NCI-H187 (cell line): Measurements from ENCODE around the gene ABI3BP.

ENCODE experiments used
- DNase-seq, 2 experiments: peaks; one replicate each; lab custom pipeline; 2025; lab: John Stamatoyannopoulos, UW

The ABI3BP gene

DNA sequence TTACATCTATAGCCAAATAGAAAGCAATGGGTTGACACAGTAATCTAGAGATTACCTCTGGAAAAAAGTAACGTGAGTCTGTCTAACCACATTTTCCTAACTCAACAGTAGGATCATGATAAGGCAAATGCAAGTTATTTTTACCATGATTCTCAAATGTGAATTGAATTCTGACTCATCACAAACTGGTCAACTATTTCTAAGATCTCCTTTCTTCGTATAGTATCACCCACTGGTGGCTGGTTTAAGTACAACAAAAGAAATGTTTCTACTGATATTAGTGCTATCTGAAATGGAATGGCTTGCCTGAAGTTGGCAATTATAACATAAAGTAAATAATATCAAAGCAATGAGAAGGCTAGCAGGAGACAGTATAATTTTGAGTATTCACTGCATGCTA, 102.2 kb downstream of the ABI3BP start:
- no peak for DNase-seq

DNA sequence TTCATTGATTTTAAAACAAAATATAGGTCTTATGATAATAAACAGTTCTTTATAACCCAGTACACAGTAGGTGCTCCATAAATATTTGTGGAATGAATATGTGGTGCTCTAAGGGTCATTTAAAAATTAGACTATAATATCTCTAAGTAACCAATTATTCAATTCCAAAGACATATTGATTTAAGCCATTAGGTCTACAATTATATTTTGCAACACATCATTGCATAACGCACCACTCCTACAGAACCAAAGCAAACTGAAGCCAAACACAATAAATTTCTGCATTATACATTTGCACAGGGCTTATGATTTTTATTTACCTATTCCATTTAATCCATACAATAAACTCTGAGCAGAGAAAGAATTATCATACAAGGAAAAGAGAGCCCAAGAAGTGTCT, 104.3 kb downstream of the ABI3BP start:
- DNase-seq: no peak

DNA sequence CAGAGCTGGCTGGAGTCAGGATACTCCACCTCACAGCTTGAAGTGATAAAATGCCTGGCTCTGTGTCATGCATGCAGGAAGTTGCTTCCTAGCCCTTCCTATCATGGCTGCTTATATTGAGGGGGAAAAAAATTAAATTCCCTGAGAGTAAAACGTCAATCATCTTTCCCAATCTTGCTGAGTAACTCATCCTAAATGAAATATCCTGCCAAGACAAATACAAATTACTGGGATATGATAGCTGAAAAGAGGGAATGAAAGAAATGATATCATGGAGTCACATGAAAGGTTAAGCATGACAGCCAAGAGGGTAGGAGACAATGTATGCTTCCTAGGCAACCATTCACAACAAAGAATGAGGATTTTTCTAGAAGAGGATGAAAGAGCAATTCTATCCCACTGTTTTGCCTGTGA, 110.6 kb downstream of the ABI3BP start:
- DNase-seq: no peak

DNA sequence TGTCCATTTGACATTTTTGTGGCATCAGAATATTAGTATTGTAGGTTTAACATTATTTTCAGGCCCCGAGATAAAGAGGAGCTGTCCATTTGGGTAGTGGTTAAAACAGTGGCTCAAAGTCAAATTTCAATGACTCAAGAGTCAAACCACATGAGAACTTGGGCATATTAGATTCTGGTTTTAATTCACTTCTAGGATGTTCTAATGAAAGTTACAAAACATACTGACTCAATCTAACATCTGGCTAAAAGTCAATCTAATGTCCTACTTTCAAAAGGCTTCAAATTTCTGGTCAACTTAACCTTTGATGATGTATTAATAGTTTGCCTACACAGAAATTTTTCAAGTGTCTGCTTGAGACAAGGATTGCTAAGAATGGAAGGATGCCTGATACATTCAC, 112.4 kb downstream of the ABI3BP start:
- no peak for DNase-seq

DNA sequence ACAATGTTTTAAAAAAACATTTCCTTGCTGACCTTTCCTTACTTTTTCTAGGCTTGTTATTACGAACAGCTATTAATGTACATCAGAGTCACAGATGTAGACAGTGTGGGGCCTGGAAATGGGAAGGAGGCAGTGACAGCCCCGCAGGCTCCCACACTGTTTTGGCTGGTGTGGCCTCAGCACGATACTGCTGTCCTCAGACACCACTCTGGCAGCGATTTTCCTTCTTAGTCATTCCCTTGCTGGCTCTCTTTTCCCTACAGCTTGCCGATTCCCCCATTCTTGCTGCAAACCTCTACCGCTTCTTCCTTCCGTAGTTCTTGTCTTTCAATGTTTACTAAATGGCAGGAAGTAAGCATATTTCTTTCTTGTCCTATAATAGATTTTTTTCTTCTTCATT, 113.1 kb downstream of the ABI3BP start:
- no peak for DNase-seq

DNA sequence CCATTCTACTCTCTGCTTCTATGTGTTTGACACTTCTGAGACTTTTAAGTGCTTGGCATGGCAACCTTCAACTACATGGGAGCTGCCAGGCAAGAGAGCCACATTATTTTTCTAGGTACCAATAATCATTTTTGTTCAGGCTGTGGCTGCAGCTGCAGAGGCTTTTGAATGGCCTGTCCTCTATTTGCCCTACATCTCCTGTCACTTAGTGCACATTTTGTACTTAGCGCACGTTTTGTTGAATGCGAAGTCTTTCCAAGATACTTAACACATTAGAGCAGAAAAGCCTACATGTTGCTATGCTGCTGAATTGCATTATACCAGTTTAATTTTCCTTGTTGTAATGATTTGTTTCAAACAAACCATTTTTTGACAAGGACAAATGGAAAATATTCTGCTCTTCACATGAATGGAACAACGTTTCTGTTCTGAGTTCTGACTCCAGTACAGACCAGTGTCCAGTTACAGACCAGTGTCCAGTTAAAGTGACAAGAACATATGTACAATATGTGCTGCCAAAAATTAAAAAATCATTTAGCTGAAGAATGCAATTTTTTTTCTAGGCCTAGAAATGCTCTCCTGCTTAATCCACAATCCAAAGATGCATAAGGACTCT, 113.9 kb downstream of the ABI3BP start:
- DNase-seq: no peak

DNA sequence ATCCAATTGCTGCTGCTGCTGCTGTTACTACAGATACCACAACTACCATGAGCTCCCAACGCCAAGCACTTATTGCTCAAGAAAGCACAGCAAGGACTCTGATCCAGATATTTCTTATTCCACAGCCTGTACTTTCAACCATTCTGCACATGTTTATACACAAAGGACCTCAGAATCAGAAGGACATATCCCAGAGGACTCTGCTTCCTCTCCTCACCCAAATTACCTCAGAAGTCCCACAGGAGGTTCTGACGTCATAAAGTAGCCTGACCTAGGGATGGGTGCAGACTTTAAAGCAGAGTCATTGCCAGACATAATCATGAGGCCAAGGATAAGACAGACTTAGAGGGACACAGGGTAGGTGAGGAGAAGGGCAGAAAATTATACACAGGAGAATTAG, 115.9 kb downstream of the ABI3BP start:
- no peak for DNase-seq

DNA sequence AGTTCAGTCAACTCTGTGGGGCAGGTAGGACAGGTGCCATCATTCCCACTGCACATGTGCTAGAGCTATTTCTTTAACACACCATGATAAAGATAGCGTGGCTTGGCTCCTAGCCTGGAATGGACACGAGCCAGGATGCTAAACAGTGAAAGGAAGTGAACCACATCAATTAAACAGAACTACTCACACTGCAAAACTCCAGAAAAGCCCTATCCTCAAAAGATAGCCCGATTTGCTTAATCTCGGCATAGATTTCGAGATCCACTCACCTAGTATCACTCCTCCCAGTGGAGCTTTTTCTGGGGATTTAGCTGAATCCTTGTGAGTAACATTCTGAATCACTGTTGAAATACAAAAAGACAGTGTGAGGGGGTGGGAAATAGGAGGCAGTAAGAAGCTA, 118.0 kb downstream of the ABI3BP start:
- DNase-seq: no peak

DNA sequence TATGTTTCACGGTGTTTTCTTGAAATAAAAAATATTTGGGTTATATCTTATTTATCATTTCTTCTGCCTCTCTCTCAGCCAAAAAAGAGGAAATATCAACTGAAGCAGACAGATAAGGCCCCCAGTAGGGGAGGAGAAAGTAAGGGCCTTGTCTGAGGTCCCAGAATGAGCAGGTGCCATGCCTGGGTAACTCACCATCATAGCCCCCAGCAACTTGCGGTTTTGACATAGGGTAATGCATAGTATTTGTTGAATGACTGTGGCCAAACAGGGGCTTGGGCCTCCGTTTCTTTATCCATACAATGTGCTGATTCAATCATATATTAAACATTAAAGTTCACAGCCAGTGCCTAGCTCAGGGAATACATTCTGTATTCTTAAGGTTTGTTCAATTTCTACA, 119.6 kb downstream of the ABI3BP start:
- DNase-seq: no peak

DNA sequence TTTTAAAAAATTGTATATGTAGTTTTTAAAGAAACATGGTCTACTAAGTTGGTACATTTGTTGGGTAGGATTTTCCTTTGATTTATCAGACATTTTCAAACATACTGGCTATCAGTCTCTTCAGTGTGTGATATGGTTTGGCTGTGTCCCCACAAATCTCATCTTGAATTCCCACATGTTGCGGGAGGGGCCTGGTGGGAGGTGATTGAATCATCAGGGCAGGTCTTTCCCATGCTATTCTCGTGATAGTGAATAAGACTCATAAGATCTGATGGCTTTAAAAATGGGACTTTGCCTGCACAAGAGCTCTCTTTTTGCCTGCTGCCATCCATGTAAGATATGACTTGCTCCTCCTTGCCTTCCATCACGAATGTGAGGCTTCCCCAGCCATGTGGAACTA, 121.9 kb downstream of the ABI3BP start:
- no peak for DNase-seq

DNA sequence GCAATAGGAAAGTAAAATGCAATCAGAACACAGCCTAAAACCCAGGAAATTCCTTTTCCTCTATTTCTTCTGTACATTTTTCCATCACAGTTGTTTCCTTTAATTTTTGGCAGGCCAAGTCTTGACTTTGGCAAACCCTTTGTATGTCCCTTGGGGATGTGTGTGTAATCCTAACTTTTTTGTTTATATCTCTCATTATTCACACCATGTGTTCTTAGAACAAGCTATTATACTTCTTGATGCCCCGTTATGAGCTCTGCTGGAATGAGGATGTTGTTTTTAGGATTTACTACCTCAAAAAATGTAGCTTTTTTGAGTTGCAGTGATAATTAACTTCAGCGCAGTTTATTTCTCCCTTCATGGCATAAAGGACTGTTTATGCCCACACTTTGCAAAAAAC, 123.4 kb downstream of the ABI3BP start:
- no peak for DNase-seq

DNA sequence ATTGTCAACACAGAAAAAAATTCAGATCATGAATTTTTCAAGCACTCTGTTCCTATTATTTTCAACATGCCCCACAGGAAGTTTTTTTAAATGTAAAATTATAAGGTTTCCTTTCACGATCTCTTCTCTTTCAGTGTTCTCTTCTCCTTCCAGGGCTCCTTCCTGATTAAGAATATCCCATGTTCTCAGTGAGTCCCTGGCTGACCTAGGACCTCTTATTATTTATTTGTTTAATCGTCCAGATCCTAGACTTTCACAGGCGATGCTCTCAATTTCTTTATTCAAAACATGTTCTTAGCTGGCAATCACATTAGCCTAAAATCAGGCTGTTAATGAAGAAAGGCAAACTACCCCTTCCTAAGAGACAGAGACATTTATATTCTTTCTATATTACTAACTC, 124.3 kb downstream of the ABI3BP start:
- DNase-seq: no peak

DNA sequence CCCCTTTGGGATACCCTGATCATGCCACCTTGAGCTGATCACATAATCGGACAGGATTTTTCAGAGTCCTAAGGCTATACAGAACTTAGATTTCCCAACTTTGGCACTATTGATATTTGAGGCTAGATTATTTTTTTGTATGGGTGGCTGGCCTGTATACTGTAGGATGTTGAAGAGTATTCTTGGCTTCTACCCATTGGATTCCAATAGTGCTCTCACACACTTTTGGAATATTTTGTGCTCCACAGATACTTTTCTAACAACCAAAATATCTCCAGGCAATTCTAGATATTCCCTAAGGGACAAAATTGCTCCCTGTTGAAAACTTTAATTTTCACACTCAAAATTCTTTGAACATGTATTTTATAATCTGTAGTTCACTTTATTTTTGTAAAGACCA, 125.1 kb downstream of the ABI3BP start:
- no peak for DNase-seq

DNA sequence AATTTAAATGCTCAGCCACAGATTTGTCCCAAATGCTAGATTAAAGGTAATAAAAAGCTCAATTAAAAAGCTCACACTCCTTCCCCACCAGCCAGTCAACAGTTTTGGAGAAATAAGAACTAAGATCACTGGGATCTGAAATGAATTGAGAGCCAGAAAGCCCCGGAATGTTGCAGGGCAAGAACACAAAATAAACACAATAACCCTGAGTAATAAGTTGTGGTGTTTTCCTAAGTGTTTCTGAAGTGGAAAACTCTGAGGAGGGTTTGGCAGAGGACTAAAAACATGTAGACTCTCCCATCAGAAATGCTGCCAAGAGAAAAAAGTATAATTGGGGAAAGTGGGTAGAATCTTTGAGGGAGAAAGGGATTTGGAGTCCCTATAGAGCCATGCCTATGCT, 127.8 kb downstream of the ABI3BP start:
- no peak for DNase-seq

DNA sequence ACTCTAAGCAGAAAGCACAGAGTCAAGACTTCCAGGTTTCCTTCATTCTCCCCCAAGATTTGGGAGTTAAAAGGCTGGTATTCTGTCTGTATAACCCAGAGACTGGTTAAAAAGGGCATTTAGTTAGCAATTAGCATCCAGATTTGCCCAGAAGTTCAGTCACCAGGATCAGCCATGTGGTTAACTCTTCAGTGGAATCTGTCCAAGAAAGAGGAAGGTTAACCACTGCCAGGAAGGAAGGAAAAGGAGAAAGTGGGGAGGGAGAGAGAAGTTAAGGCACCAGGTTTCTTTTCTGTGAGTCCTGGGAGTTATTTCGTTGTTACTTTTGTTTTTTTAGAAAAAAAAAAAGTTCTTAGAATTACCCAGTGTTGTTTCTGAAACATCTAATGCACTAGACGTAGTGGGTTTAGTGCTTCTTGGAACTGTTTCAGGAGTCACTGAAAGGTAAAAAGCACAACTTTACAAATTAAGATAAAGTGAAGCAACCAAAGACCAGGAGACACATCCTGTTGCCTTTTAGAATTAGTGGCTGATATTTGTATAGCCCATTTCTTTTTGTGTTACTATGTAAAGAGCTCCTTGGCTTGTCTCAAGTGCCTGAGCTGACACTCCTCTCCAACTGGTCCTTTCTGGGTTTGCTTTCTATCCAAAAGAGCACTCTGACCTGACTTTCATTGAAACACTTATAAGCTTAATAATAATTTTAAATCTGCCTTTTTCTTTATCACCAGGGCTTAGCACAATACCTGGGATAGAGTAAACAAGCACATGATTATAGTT, 128.6 kb downstream of the ABI3BP start:
- no peak for DNase-seq

DNA sequence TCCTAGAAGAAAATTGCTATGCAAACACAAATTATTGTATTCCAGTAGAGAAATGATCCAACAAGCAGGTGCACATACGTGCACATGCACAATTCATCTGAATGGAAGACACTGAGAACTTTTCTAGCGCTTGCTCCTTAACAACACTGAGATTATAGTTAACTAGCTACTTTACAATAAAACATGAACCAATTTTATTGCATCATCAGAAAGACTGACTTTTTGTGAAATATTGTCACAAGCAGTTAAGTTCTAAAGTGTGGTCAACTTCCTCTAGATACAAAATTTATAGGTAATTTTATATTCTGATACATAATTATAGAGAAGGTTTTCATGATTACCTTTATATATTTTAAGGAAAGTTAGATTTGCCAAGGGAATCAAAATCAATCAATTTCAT, 135.4 kb downstream of the ABI3BP start:
- DNase-seq: no peak

DNA sequence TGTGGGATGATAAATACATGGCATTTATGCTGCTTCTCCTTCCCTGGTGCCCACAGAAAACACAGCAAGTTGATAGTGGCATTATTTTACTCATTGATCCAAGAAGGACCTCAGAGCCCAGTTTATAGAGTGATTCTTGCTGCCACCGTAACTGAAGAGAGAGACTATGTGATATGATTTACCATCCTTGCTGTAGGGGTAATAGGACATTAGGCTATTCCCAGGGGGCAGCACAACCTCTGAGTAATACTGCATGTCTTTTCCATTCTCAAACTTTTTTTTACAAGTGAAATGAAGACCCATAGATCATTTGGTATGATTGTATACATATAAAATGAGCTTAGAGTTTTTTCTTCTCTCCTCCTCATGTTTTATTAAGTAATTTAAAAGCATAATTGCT, 136.4 kb downstream of the ABI3BP start:
- no peak for DNase-seq

DNA sequence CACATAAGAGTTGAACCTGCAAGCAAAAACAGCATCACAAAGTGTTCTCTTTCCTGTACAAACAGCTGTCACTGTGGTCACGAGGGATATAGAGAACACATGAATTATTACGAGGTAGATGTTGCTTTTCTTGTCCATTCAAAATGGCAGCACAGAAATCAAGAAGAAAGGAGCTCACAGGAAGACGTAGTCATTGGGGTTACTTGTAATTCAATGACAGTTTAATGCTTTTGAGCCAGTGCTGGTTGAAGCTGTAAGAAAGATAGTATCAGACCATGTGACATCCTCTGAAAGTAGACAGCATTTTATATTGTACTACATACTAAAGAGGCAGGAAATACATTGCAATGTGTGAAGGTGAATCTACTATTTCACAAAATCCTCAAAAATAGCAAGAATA, 140.4 kb downstream of the ABI3BP start:
- DNase-seq: no peak

DNA sequence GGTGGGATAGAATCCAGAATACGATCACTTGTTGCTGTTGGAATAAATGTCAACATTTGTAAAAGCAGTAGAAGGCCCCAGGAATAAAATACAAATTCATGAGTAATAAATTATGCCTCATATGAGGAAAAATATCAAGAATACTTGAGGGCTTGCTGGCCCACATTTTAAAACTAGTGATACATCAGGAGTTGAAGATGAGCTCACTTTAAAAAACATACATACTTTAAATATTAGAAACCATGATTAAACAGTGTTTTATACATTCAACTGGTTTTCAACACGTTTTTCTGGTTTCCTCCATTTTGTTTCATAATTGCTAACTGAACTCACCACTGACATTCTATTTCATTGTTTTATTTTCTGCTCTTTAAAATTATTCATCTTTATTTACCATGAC, 142.5 kb downstream of the ABI3BP start:
- DNase-seq: no peak

DNA sequence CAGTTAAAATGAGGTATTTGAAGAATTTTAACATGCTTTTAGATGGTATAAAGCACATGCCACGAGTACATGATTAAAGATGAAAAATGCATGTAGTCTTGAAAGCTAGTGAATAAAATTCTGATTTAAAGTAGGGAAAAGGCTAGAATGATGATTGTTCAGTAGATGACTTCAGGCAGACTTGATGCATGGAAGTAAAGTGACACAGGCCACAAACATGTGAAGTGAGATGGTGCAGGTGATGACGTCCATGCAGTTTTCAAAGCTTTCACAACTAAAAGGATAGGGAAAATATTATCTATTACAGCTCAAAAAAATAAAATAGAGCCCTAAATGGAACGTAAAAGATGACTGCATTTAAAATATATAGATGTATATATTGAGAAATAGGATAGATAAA, 143.1 kb downstream of the ABI3BP start:
- DNase-seq: no peak

DNA sequence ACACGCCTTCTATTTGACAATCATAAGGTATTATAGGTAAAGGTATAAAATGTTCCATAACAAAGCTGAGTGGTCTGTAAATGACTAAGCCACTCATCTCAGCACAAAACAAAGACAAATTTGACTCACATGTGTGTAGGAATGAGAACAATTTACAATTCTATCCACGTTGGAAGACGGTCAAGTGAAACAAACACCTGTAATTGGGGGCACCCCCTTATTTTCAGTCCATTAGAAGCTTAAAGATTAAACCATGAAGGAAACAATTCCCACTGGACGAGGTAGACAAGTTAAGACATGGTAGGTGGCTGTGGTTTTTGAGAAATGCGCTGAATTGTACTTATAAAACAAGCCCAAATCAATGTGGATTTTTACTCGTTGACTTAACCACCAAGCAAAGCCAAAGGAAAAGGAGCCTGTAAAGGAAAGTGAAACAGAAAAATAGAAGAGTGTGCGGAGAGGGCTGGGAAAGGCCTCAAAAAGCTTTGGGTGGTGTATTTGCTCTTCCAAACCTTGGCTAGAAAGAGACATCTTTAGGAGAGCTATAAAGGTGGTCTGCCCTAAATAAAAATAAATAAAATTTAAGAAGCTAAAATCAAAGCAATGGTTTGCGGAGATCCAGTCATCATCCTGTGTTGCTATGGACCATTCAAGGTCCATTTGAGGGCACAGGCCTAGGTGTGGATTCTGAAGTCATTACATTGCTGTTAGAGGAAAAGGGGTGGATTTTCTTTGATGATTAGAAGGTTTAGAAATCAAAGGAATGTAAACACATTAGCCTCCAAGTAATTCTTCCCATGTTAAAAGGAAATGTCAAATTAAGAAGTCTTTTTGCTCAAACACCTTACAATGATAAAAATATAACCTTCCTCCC, 148.9 kb downstream of the ABI3BP start:
- no peak for DNase-seq

DNA sequence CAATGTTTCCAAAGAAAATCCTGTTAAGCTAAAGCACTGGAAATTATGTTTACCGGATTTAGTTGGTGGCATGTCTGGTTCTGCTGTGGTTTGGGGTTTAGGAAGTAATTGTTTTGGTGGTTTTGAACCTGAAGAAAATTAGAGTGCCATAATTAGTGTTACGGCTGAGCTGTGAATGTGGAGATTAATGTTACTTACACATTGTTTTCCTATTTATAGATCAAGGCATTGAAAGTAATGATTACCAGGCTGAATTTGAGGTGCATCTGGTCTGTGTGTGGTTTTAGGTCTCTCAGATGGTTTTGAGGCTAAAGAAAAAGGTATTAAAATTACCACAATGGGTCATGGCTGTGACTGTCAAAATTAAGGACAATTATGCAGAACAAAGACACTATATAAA, 155.1 kb downstream of the ABI3BP start:
- DNase-seq: no peak

DNA sequence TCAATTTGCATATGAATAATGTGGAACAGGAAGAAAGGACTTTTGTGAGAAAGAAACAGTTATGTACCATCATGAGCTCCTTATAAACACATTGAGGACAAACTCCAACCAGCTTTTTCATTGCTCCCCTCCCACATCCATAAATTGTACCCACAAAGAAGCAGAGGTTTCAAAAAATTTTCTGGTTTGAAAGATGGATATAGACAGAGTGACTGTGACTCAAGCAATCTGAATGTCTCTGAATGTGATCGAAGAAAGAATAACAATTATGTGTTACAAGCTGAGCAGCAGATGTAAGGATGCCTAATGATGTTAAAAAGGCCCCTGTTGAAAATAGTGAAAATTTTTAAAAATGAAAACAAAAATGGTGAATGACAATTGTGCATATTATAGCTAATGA, 156.6 kb downstream of the ABI3BP start:
- no peak for DNase-seq
